ENCODE data around the gene NMNAT2. TPM values are rescaled to one million over a fixed set of nuclear protein-coding genes. Genes with fewer than 3 reads are reported as not detected.

NMNAT2 gene
- total RNA-seq, 2 experiments from 2014 or later = not detected

DNA sequence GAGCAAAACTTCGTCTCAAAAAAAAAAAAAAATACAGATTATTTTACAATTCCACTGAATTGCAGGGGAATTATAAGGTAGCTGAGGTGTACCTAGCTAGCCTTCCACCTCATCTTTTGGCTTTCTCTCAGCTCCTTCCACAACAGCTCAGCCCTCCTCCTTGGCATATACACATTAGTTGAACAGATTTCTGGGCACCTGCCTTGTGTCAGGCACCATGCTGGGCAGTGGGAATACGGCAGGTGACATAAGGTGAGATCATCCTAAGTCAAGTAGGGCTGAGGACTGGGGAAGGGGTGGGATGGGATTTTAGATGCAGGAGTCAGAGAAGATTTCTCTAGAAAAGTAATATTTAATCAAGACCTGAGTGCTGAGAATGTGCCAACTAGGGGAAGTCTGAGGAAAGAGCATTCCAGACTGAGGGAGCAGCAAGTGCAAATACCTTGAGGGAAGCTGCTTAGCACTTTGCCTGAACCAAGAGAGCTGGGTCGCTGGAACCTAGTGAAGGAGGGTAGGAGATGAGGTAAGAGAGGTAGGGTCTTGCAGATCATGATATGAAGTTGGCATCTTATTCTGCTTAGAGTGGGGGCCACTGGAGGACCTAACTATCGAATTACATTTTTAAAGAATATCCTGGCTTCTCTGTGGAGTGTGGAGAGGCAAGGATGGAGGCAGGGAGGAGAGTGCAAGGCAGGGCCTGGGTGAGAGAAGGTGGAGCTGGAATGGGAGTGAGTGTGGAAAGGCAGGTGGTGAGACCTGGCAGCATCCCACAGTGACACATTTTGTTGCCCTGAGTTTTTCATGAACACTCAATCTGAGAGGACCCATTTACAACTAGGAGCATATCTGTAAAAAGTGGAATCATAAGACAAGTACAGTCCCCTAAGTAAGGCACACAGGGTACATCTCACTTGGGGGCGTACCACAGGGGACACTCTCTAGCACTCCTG lies 203.9 kb downstream of the NMNAT2 start:
- Histone ChIP-seq H4K20me1 (ENCODE audit: insufficient read depth, low read length) (no peaks in the 10 kb centered on the region), H3K36me3 (ENCODE audit: insufficient read depth, low read length) (no peaks in the 10 kb centered on the region), H3K9me2 (ENCODE audit: insufficient read depth, low read length) (no peaks in the 10 kb centered on the region), H3K4me2 (ENCODE audit: low read length) (no peak overlapping the region), H3K9me3 (ENCODE audit: low read length) (no peaks in the 10 kb centered on the region), H3K4me1 (ENCODE audit: insufficient read depth, low read length, poor library complexity, severe bottlenecking) (peaks cover 4% of the 10 kb centered on the region), H3K4me3 (ENCODE audit: low read depth, low read length, poor library complexity, severe bottlenecking) (no peak overlapping the region), H3K79me2 (ENCODE audit: insufficient read depth, low read depth, low read length) (no peaks in the 10 kb centered on the region), H2AFZ (ENCODE audit: low read length) (no peak overlapping the region), H3K27ac (ENCODE audit: low read depth, low read length, poor library complexity, severe bottlenecking) (no peak overlapping the region)
- DNase-seq (ENCODE audit: low spot score) = no peak
- TF ChIP-seq EZH2phosphoT487 (IDR thresholded peaks at IDR 0.05; ENCODE audit: borderline replicate concordance, low read depth, low read length) = no peak
- TF ChIP-seq, protein P1, sequence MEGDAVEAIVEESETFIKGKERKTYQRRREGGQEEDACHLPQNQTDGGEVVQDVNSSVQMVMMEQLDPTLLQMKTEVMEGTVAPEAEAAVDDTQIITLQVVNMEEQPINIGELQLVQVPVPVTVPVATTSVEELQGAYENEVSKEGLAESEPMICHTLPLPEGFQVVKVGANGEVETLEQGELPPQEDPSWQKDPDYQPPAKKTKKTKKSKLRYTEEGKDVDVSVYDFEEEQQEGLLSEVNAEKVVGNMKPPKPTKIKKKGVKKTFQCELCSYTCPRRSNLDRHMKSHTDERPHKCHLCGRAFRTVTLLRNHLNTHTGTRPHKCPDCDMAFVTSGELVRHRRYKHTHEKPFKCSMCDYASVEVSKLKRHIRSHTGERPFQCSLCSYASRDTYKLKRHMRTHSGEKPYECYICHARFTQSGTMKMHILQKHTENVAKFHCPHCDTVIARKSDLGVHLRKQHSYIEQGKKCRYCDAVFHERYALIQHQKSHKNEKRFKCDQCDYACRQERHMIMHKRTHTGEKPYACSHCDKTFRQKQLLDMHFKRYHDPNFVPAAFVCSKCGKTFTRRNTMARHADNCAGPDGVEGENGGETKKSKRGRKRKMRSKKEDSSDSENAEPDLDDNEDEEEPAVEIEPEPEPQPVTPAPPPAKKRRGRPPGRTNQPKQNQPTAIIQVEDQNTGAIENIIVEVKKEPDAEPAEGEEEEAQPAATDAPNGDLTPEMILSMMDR (conservative IDR thresholded peaks at IDR 0.05; ENCODE audit: low read length) = no peak
- no TSS peak for BruUV-seq (replicated peaks)
- ChIA-PET CTCF (ENCODE audit: unreplicated experiment) (no interaction called here), POLR2A (interaction anchor here (0.9 kb wide), 1 partner anchor 9 kb away, joined by 3 read pairs; no protein-coding TSS in a partner anchor)
- intact Hi-C loops (cut with micrococcal nuclease; ENCODE audit: unreplicated experiment) = no loop called here

DNA sequence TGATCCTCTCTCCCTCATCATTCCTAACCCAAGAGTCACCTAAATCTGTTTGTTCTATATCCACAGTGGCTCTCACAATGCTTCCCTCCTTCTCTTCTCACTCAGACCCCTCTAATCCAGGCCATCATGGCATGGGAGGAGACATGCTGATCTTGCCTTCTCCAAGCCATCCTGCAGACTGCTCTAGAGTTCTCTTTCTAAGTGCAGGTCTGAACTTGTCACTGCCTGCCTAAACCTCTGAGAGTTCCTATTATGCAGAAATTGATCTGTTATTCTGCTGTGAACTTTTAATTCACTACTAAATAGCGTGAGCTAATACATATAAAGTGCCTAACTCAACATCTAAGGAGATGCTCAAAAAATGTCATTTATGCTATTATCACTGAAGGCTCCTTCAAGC lies 205.3 kb downstream of the NMNAT2 start:
- ChIA-PET POLR2A (interaction anchor here (0.7 kb wide), 1 partner anchor 28 kb away, joined by 3 read pairs; no protein-coding TSS in a partner anchor), CTCF (ENCODE audit: unreplicated experiment) (no interaction called here)
- intact Hi-C loops (cut with micrococcal nuclease; ENCODE audit: unreplicated experiment) = no loop called here

More for the DNA sequence above, 205.3 kb downstream of the NMNAT2 start:
- Histone ChIP-seq H2AFZ (ENCODE audit: low read length) (no peak overlapping the region), H4K20me1 (ENCODE audit: insufficient read depth, low read length) (no peaks in the 10 kb centered on the region), H3K9me2 (ENCODE audit: insufficient read depth, low read length) (no peaks in the 10 kb centered on the region), H3K36me3 (ENCODE audit: insufficient read depth, low read length) (no peaks in the 10 kb centered on the region), H3K79me2 (ENCODE audit: insufficient read depth, low read depth, low read length) (no peaks in the 10 kb centered on the region), H3K9me3 (ENCODE audit: low read length) (no peaks in the 10 kb centered on the region), H3K4me2 (ENCODE audit: low read length) (no peak overlapping the region), H3K4me1 (ENCODE audit: insufficient read depth, low read length, poor library complexity, severe bottlenecking) (no peaks in the 10 kb centered on the region), H3K4me3 (ENCODE audit: low read depth, low read length, poor library complexity, severe bottlenecking) (no peak overlapping the region), H3K27ac (ENCODE audit: low read depth, low read length, poor library complexity, severe bottlenecking) (no peak overlapping the region)
- BruUV-seq (replicated peaks) = no TSS peak
- DNase-seq (ENCODE audit: low spot score) = no peak
- TF ChIP-seq, protein P1 (conservative IDR thresholded peaks at IDR 0.05; ENCODE audit: low read length) = no peak
- TF ChIP-seq EZH2phosphoT487 (IDR thresholded peaks at IDR 0.05; ENCODE audit: borderline replicate concordance, low read depth, low read length) = no peak

Data from OCI-LY7 (cell line).